OCI-LY7 (cell line): ENCODE measurements around the gene MYZAP. TPM values are rescaled to one million over a fixed set of nuclear protein-coding genes. Genes with fewer than 3 reads are reported as not detected.

Source experiments
- BruUV-seq: library from RNA; stranded (reverse); fragments of 400-500 nt; replicated peaks from 2 replicates; lab custom pipeline; 2021; lab: Mats Ljungman, UMichigan
- CTCF ChIA-PET: fragments of 300-600 bp; sonication (Branson Sonifier 250); formaldehyde crosslinking; loops from one replicate; lab custom pipeline; 2022; ENCODE audit warnings: antibody characterized with exemption; ENCODE audit not compliant: unreplicated experiment; lab: Charles Lee
- POLR2A ChIA-PET: fragments of 300-600 bp; sonication (Branson Sonifier 250); formaldehyde crosslinking; loops from one replicate; lab custom pipeline; 2022; ENCODE audit warnings: antibody characterized with exemption; lab: Charles Lee
- DNase-seq: peaks from one replicate; pipeline ENCODE4 v3.0.0-alpha.2; 2015; ENCODE audit warnings: low spot score
- H2AFZ ChIP-seq: fragments of 200-600 bp; sonication (generic), shearing (Covaris generic); 2 replicates; pipeline ENCODE4 v1.6.1; 2014; ENCODE audit warnings: mild to moderate bottlenecking, antibody characterized with exemption, low read length, moderate library complexity
- H3K27ac ChIP-seq: fragments of 200-600 bp; sonication (generic); 2 replicates; pipeline ENCODE4 v1.5.1; 2014; ENCODE audit warnings: mixed run types, low read depth, mild to moderate bottlenecking, moderate library complexity, low read length, inconsistent platforms; ENCODE audit not compliant: poor library complexity, severe bottlenecking
- H3K36me3 ChIP-seq: fragments of 200-600 bp; sonication (generic); 2 replicates; pipeline ENCODE4 v1.6.1; 2014; ENCODE audit warnings: mild to moderate bottlenecking, antibody characterized with exemption, low read length, moderate library complexity, mixed read lengths; ENCODE audit not compliant: insufficient read depth
- H3K4me1 ChIP-seq: fragments of 200-600 bp; sonication (generic); 2 replicates; pipeline ENCODE4 v1.5.1; 2014; ENCODE audit warnings: mild to moderate bottlenecking, low read length; ENCODE audit not compliant: insufficient read depth, poor library complexity, severe bottlenecking
- H3K4me2 ChIP-seq: fragments of 200-600 bp; sonication (generic); 2 replicates; pipeline ENCODE4 v1.6.1; 2014; ENCODE audit warnings: mild to moderate bottlenecking, low read length
- H3K4me3 ChIP-seq: fragments of 200-600 bp; sonication (generic); 2 replicates; pipeline ENCODE4 v1.5.1; 2014; ENCODE audit warnings: mild to moderate bottlenecking, low read depth, low read length; ENCODE audit not compliant: poor library complexity, severe bottlenecking
- H3K79me2 ChIP-seq: fragments of 200-600 bp; sonication (generic); 2 replicates; pipeline ENCODE4 v1.6.1; 2016; ENCODE audit warnings: low read depth, mild to moderate bottlenecking, low read length, moderate library complexity, mixed read lengths; ENCODE audit not compliant: insufficient read depth
- H3K9me2 ChIP-seq: fragments of 200-600 bp; sonication (generic); 2 replicates; pipeline ENCODE4 v1.6.1; 2016; ENCODE audit warnings: mild to moderate bottlenecking, low read length, mixed read lengths; ENCODE audit not compliant: insufficient read depth
- H3K9me3 ChIP-seq: fragments of 200-600 bp; sonication (generic); 2 replicates; pipeline ENCODE4 v1.6.1; 2014; ENCODE audit warnings: mild to moderate bottlenecking, mixed run types, low read length, mixed read lengths
- H4K20me1 ChIP-seq: fragments of 200-600 bp; sonication (generic); 2 replicates; pipeline ENCODE4 v1.6.1; 2014; ENCODE audit warnings: mild to moderate bottlenecking, antibody characterized with exemption, low read length, moderate library complexity, mixed read lengths; ENCODE audit not compliant: insufficient read depth
- EZH2phosphoT487 ChIP-seq: fragments of 200-600 bp; sonication (generic); IDR thresholded peaks from 2 replicates; pipeline ENCODE4 v1.6.1; 2018; ENCODE audit warnings: low read depth, borderline replicate concordance, mild to moderate bottlenecking, mixed run types, antibody characterized with exemption, low read length, moderate library complexity, mixed read lengths
- intact Hi-C: fragments of 100-400 bp; cut with micrococcal nuclease; formaldehyde crosslinking; loops from one replicate; pipeline ENCODE4 v1.10.0; 2022; ENCODE audit not compliant: unreplicated experiment
- total RNA-seq, 2 experiments: library from RNA; depleted of rRNA in 1 of 2; stranded (reverse); fragments of >200 nt in 1 of 2; shearing (Covaris generic) in 1 of 2; gene quantifications; 2 replicates each; pipeline ENCODE4 v1.2.3, GENCODE V29; 2014 to 2022
- TF ChIP-seq, protein P1 (sequence below): fragments of 200-600 bp; sonication (generic); conservative IDR thresholded peaks from 2 replicates; pipeline ENCODE4 v1.5.1; 2014; ENCODE audit warnings: mild to moderate bottlenecking, antibody characterized with exemption, low read length, moderate library complexity, mixed read lengths

Gene MYZAP
- total RNA-seq, 2 experiments from 2014 or later = not detected

DNA sequence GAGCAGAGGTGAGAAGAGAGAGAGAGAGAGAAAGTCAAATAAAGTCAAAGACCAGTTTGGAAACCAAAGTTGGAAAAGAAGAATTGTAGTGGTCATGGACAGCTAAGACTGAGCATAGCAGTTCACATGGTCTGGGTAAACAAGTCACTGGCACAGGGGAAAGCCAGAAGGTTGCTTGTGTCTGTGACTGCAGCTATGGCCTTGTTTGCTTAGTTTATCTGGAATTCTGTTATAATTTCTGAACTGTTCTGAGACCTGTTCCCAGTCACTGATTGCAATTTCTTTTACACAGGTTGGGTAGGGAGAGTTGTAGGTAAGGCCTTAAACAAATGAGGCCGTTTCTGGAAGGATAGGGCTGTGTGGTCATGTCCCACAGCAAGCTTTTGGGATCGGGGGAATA, 43.4 kb upstream of the MYZAP start:
- CTCF ChIA-PET = no interaction called here
- no peak for TF ChIP-seq EZH2phosphoT487
- TF ChIP-seq, protein P1, sequence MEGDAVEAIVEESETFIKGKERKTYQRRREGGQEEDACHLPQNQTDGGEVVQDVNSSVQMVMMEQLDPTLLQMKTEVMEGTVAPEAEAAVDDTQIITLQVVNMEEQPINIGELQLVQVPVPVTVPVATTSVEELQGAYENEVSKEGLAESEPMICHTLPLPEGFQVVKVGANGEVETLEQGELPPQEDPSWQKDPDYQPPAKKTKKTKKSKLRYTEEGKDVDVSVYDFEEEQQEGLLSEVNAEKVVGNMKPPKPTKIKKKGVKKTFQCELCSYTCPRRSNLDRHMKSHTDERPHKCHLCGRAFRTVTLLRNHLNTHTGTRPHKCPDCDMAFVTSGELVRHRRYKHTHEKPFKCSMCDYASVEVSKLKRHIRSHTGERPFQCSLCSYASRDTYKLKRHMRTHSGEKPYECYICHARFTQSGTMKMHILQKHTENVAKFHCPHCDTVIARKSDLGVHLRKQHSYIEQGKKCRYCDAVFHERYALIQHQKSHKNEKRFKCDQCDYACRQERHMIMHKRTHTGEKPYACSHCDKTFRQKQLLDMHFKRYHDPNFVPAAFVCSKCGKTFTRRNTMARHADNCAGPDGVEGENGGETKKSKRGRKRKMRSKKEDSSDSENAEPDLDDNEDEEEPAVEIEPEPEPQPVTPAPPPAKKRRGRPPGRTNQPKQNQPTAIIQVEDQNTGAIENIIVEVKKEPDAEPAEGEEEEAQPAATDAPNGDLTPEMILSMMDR = no peak
- H3K79me2 ChIP-seq = no peaks in the 10 kb centered on the region
- H3K4me2 ChIP-seq = no peak overlapping the region
- intact Hi-C loops = no loop called here
- H3K4me3 ChIP-seq = no peak overlapping the region
- no peaks in the 10 kb centered on the region for H4K20me1 ChIP-seq
- H3K4me1 ChIP-seq = no peaks in the 10 kb centered on the region
- H3K27ac ChIP-seq = no peak overlapping the region
- no TSS peak for BruUV-seq
- H3K36me3 ChIP-seq = no peaks in the 10 kb centered on the region
- no peaks in the 10 kb centered on the region for H3K9me2 ChIP-seq
- POLR2A ChIA-PET = interaction anchor here (1.0 kb wide), 1 partner anchor 18 kb away, joined by 3 read pairs; no protein-coding TSS in a partner anchor
- no peaks in the 10 kb centered on the region for H3K9me3 ChIP-seq
- no peak overlapping the region for H2AFZ ChIP-seq
- DNase-seq = no peak

DNA sequence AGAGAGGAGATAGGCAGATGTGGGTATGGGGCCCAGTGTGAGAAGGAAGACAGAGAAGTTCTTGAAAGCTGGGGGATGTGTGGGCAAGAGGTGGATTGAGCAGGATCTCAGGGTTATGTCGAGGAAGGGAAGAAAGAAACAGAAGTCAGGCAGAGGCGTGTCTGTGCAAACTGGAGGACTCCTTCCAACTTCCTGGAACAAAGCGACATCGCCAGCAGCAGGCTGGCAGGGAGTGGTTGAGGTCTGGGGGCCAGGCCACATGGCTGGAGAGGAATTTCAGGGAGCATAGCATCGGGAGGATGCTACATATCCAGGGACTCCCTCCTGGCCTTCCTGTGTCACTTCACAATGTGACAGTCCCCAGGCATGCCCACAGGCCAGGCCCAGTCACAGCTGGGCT, 42.9 kb upstream of the MYZAP start:
- CTCF ChIA-PET = no interaction called here
- no peaks in the 10 kb centered on the region for H3K79me2 ChIP-seq
- no peak overlapping the region for H3K27ac ChIP-seq
- POLR2A ChIA-PET = interaction anchor here (1.0 kb wide), 1 partner anchor 18 kb away, joined by 3 read pairs; no protein-coding TSS in a partner anchor
- H2AFZ ChIP-seq = no peak overlapping the region
- no peaks in the 10 kb centered on the region for H3K36me3 ChIP-seq
- no TSS peak for BruUV-seq
- H3K4me1 ChIP-seq = no peaks in the 10 kb centered on the region
- intact Hi-C loops = no loop called here
- H3K4me2 ChIP-seq = no peak overlapping the region
- DNase-seq = no peak
- no peaks in the 10 kb centered on the region for H3K9me2 ChIP-seq
- TF ChIP-seq EZH2phosphoT487 = no peak
- TF ChIP-seq, protein P1 = no peak
- H4K20me1 ChIP-seq = no peaks in the 10 kb centered on the region
- H3K4me3 ChIP-seq = no peak overlapping the region
- H3K9me3 ChIP-seq = no peaks in the 10 kb centered on the region

DNA sequence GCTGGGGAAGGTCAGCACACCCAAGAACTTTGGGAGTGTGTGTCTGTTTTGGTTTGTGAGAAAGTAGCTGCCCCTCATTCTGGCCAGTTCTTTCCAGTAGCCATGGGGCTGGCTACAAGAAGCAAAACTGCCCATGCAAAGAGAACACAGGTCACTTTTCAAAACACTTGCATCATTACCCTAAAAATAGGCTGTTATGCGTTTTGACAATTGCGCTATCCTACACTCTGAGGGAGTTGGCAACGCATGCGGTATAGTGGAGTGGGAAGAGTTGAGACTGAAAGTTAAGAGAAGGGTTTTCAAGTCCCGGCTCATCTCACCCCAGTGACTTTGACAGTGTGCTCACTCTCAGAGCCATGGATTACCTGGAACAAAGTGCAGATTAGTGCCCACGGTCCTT, 41.8 kb upstream of the MYZAP start:
- no peak overlapping the region for H3K4me3 ChIP-seq
- H3K79me2 ChIP-seq = no peaks in the 10 kb centered on the region
- DNase-seq = no peak
- intact Hi-C loops = no loop called here
- H3K4me2 ChIP-seq = no peak overlapping the region
- no peaks in the 10 kb centered on the region for H3K4me1 ChIP-seq
- H2AFZ ChIP-seq = no peak overlapping the region
- no peaks in the 10 kb centered on the region for H3K9me2 ChIP-seq
- no peaks in the 10 kb centered on the region for H3K9me3 ChIP-seq
- CTCF ChIA-PET = no interaction called here
- H4K20me1 ChIP-seq = no peaks in the 10 kb centered on the region
- POLR2A ChIA-PET = no interaction called here
- no peak overlapping the region for H3K27ac ChIP-seq
- no peaks in the 10 kb centered on the region for H3K36me3 ChIP-seq
- no TSS peak for BruUV-seq
- TF ChIP-seq EZH2phosphoT487 = no peak
- TF ChIP-seq, protein P1 = no peak
